Activated gamma-delta T cell (primary cell): ENCODE measurements around the gene NBEAL2.
"Not testable (repeated sequence)": the region's sequence is repeated elsewhere in the genome, so short reads cannot be mapped to it uniquely, and the experiment has no call there.

Experiments
- DNase-seq: peaks from one replicate; lab custom pipeline; 2025; lab: John Stamatoyannopoulos, UW

Gene NBEAL2

GRCh38 chr3:47012342-47013230 is 33.1 kb downstream of the NBEAL2 start:
- no peak for DNase-seq

- no peak for DNase-seq
Observed at GRCh38 chr3:47013231-47013630, 33.8 kb downstream of the NBEAL2 start.

- DNase-seq = no peak
Observed at GRCh38 chr3:47014036-47014435, 34.6 kb downstream of the NBEAL2 start.

GRCh38 chr3:47015151-47015550 is 35.7 kb downstream of the NBEAL2 start:
- no peak for DNase-seq

- DNase-seq = no peak
Observed at GRCh38 chr3:47016086-47016933, 36.8 kb downstream of the NBEAL2 start.

GRCh38 chr3:47016934-47017435 is 37.5 kb downstream of the NBEAL2 start:
- no peak for DNase-seq

GRCh38 chr3:47017504-47018268 is 38.2 kb downstream of the NBEAL2 start:
- DNase-seq = no peak

GRCh38 chr3:47018269-47018611 is 38.8 kb downstream of the NBEAL2 start:
- no peak for DNase-seq

- DNase-seq = no peak
Observed at GRCh38 chr3:47019201-47019600, 39.7 kb downstream of the NBEAL2 start.

GRCh38 chr3:47020311-47020710 is 40.8 kb downstream of the NBEAL2 start:
- DNase-seq = no peak

GRCh38 chr3:47022641-47023071 is 43.2 kb downstream of the NBEAL2 start:
- DNase-seq = no peak

- no peak for DNase-seq
Observed at GRCh38 chr3:47024932-47025331, 45.5 kb downstream of the NBEAL2 start.

GRCh38 chr3:47026432-47026831 is 47.0 kb downstream of the NBEAL2 start:
- not testable (repeated sequence) for DNase-seq

GRCh38 chr3:47028146-47028545 is 48.7 kb downstream of the NBEAL2 start:
- DNase-seq = no peak

- DNase-seq = no peak
Observed at GRCh38 chr3:47028667-47029066, 49.2 kb downstream of the NBEAL2 start.

- not testable (repeated sequence) for DNase-seq
Observed at GRCh38 chr3:47031041-47031440, 51.6 kb downstream of the NBEAL2 start.

- no peak for DNase-seq
Observed at GRCh38 chr3:47034868-47035489, 55.5 kb downstream of the NBEAL2 start.

- DNase-seq = no peak
Observed at GRCh38 chr3:47035645-47036044, 56.2 kb downstream of the NBEAL2 start.

GRCh38 chr3:47036145-47036544 is 56.7 kb downstream of the NBEAL2 start:
- DNase-seq = no peak

- not testable (repeated sequence) for DNase-seq
Observed at GRCh38 chr3:47037302-47037701, 57.8 kb downstream of the NBEAL2 start.

- no peak for DNase-seq
Observed at GRCh38 chr3:47041114-47041513, 61.6 kb downstream of the NBEAL2 start.
